ENCODE measurements around the gene TAF12. TPM values are rescaled to one million over a fixed set of nuclear protein-coding genes. Genes with fewer than 3 reads are reported as not detected.
A peak's percentile ranks its signal among the peaks of the same experiment; 100 is the strongest.

Gene TAF12
- total and polyA plus RNA-seq, 8 donors, result 7.5 to 13.2 (median 10.7) TPM

DNA sequence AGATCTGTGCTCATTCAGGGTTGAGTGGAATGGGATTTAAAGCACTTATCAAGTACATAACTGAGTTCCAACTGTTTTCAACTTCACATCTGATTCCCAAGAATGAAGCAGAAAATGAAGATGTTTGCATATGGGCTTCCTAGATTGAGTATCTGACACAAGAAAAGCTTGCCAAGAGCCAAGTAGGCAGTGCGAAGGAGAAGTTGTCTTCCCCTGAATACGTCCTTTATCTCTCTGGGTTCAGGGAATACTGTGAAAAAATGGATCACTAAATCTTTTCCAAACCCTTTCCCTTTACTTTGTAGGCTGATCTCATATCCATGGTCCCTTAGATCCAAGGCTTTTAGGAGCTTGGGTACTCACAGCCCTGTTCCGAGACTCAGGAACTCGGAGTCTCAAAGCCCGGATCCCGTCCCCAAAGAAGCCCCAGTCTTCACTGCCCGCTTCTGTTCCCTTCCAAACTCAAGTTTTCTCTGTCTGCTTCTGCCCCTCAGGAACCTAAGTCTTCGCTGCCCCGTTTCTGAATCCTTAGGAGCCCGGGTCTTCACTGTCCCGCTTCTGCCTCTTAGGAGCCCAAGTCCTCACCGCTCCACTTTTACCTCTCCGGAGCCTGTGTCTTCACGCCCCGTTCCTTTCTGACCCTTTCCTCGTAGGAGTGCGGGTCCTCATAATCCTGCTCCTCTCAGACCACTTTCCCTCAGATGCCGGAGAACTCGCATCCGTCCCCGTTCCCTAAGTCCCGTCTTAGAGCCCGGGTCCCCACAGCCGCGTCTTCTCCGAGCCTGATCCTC lies 616 bp downstream of the TAF12 start:
- Histone ChIP-seq H3K36me3 (no peaks in the 10 kb centered on the region), H3K4me3 (peak overlapping the region; percentile 51 to 67 (median 54)), H3K27ac (peak overlapping the region; percentile 86 to 92 (median 88)), H3K4me1 (peaks cover 3 to 27% (median 5%) of the 10 kb centered on the region in 3 donors), H3K27me3 (no peaks in the 10 kb centered on the region), H3K9me3 (no peaks in the 10 kb centered on the region)
- DNase-seq (no peak), ATAC-seq (peak; percentile 20 to 53 (median 29)), FAIRE-seq (no peak)
- TF ChIP-seq, protein P1, sequence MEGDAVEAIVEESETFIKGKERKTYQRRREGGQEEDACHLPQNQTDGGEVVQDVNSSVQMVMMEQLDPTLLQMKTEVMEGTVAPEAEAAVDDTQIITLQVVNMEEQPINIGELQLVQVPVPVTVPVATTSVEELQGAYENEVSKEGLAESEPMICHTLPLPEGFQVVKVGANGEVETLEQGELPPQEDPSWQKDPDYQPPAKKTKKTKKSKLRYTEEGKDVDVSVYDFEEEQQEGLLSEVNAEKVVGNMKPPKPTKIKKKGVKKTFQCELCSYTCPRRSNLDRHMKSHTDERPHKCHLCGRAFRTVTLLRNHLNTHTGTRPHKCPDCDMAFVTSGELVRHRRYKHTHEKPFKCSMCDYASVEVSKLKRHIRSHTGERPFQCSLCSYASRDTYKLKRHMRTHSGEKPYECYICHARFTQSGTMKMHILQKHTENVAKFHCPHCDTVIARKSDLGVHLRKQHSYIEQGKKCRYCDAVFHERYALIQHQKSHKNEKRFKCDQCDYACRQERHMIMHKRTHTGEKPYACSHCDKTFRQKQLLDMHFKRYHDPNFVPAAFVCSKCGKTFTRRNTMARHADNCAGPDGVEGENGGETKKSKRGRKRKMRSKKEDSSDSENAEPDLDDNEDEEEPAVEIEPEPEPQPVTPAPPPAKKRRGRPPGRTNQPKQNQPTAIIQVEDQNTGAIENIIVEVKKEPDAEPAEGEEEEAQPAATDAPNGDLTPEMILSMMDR (IDR thresholded peaks at IDR 0.05), result no peak
- intact Hi-C loops (cut with DNase I), result no loop called here
- 0 to 1% methylated on average over 26 of the region's 26 CpGs for WGBS, 2 donors

DNA sequence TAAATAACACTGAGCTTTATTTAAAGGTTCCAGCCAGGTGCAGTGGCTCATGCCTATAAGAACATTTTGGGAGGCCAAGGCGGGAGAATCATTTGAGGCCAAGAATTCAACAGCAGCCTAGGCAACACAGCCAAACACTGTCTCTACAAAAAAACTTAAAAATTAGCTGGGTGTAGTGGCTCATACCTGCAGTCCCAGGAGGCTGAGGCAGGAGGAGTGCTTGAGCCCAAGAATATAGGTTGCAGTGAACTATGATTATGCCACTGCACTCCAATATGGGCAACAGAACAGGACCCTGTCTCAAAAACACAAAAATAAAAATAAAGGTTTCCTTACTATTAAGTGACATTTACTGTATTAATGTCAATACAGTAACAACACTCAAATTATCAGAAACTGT lies 2.1 kb downstream of the TAF12 start:
- no peak overlapping the region for H3K4me3 ChIP-seq
- no peaks in the 10 kb centered on the region for H3K9me3 ChIP-seq
- H3K4me1 ChIP-seq, result peaks cover 3 to 23% (median 5%) of the 10 kb centered on the region in 3 donors
- no peak for DNase-seq
- TF ChIP-seq, protein P1 (IDR thresholded peaks at IDR 0.05), result no peak
- no peak for ATAC-seq
- H3K27ac ChIP-seq, result no peak overlapping the region
- 95 to 100% methylated on average over 1 of the region's 1 CpG for WGBS, 2 donors
- no peak for FAIRE-seq
- no peaks in the 10 kb centered on the region for H3K36me3 ChIP-seq
- no peaks in the 10 kb centered on the region for H3K27me3 ChIP-seq
- intact Hi-C loops (cut with DNase I), result no loop called here

- no peaks in the 10 kb centered on the region for H3K36me3 ChIP-seq
- WGBS, 2 donors, result 92 to 94% methylated on average over 4 of the region's 4 CpGs
- no peak for DNase-seq
- no peaks in the 10 kb centered on the region for H3K9me3 ChIP-seq
- no peak overlapping the region for H3K4me3 ChIP-seq
- no peaks in the 10 kb centered on the region for H3K4me1 ChIP-seq
- no peak overlapping the region for H3K27ac ChIP-seq
- no peak for ATAC-seq
- TF ChIP-seq, protein P1 (IDR thresholded peaks at IDR 0.05), result no peak
- no peaks in the 10 kb centered on the region for H3K27me3 ChIP-seq
- intact Hi-C loops (cut with DNase I), result no loop called here
- no peak for FAIRE-seq
These were observed 10.3 kb downstream of the TAF12 start for GRCh38 chr1:28632560-28632959.

GRCh38 chr1:28631713-28632112 lies 11.2 kb downstream of the TAF12 start:
- 93 to 95% methylated on average over 1 of the region's 1 CpG for WGBS, 2 donors
- no peaks in the 10 kb centered on the region for H3K36me3 ChIP-seq
- no peak overlapping the region for H3K4me3 ChIP-seq
- no peak overlapping the region for H3K27ac ChIP-seq
- H3K4me1 ChIP-seq, result no peaks in the 10 kb centered on the region
- no peak for FAIRE-seq
- intact Hi-C loops (cut with DNase I), result no loop called here
- H3K27me3 ChIP-seq, result no peaks in the 10 kb centered on the region
- H3K9me3 ChIP-seq, result no peaks in the 10 kb centered on the region
- no peak for ATAC-seq
- TF ChIP-seq, protein P1 (IDR thresholded peaks at IDR 0.05), result no peak
- no peak for DNase-seq

GRCh38 chr1:28613175-28613574 lies 29.7 kb downstream of the TAF12 start:
- DNase-seq, result no peak
- Histone ChIP-seq H3K27me3 (no peaks in the 10 kb centered on the region), H3K9me3 (no peaks in the 10 kb centered on the region), H3K4me1 (no peaks in the 10 kb centered on the region), H3K36me3 (peaks cover 0 to 46% (median 8%) of the 10 kb centered on the region in 3 donors), H3K4me3 (no peak overlapping the region), H3K27ac (no peak overlapping the region)
- TF ChIP-seq, protein P1 (IDR thresholded peaks at IDR 0.05), result no peak
- intact Hi-C loops (cut with DNase I), result no loop called here
- ATAC-seq, result no peak
- no peak for FAIRE-seq
- 83 to 86% methylated on average over 5 of the region's 5 CpGs for WGBS, 2 donors

All from pancreas (tissue), 10 donors.